H1 (cell line): ENCODE results near the gene RRP1B. TPM values are rescaled to one million over a fixed set of nuclear protein-coding genes. Genes with fewer than 3 reads are reported as not detected.
A peak's percentile ranks its signal among the peaks of the same experiment; 100 is the strongest.

Source experiments
- CTCF ChIA-PET: fragments of 300-600 bp; sonication (Branson Sonifier 250); formaldehyde crosslinking; loops from one replicate; lab custom pipeline; 2021; ENCODE audit not compliant: partially characterized antibody; lab: Charles Lee
- POLR2A ChIA-PET: fragments of 300-600 bp; sonication (Branson Sonifier 250); formaldehyde crosslinking; loops from one replicate; lab custom pipeline; 2021; ENCODE audit warnings: inconsistent platforms; ENCODE audit not compliant: partially characterized antibody; lab: Charles Lee
- DNase-seq, 2 experiments: peaks; one replicate each; pipeline versions ENCODE4 v3.0.0 to v3.0.0-alpha.2; 2010 to 2022; ENCODE audit warnings: low spot score in 2 of 2, low read depth in 1 of 2, mixed read lengths in 1 of 2
- FAIRE-seq: peaks from 2 replicates; lab custom pipeline; 2011; peaks lifted over from hg19 to GRCh38; lab: Jason Lieb, UNC
- H2AFZ ChIP-seq: 2 replicates; pipeline ENCODE4 v1.8.1; 2012; ENCODE audit warnings: low read length, inconsistent platforms
- H2AK5ac ChIP-seq: 2 replicates; pipeline ENCODE4 v1.6.1; 2013; ENCODE audit warnings: low read depth, low read length
- H2BK120ac ChIP-seq: replicated peaks from 2 replicates; pipeline ENCODE3; 2013; ENCODE audit warnings: low read depth, low read length, inconsistent platforms
- H2BK12ac ChIP-seq: 2 replicates; pipeline ENCODE4 v1.6.1; 2013; ENCODE audit warnings: low read depth, low read length
- H2BK15ac ChIP-seq: 2 replicates; pipeline ENCODE4 v1.6.1; 2013; ENCODE audit warnings: low read length
- H2BK20ac ChIP-seq: 2 replicates; pipeline ENCODE4 v1.6.1; 2013; ENCODE audit warnings: low read length
- H2BK5ac ChIP-seq: 2 replicates; pipeline ENCODE4 v1.6.1; 2013; ENCODE audit warnings: low read depth, low read length
- H3K14ac ChIP-seq: 2 replicates; pipeline ENCODE4 v1.6.1; 2013; ENCODE audit warnings: inconsistent platforms; ENCODE audit not compliant: insufficient read length
- H3K18ac ChIP-seq: 2 replicates; pipeline ENCODE4 v1.6.1; 2013; ENCODE audit warnings: low read length; ENCODE audit errors: extremely low read depth
- H3K23ac ChIP-seq: 2 replicates; pipeline ENCODE4 v1.6.1; 2013; ENCODE audit warnings: inconsistent platforms; ENCODE audit not compliant: insufficient read length
- H3K23me2 ChIP-seq: 2 replicates; pipeline ENCODE4 v1.6.1; 2013; ENCODE audit warnings: low read depth, low read length
- H3K27ac ChIP-seq: 2 replicates; pipeline ENCODE4 v1.6.1; 2011; ENCODE audit warnings: low read depth, low read length, inconsistent platforms
- H3K27me3 ChIP-seq, 4 experiments: replicated peaks in 1 of 4; 1 replicate in 1 of 4; 2 replicates in 3 of 4; pipeline versions ENCODE4 v1.6.1 to v1.8.1; 2011 to 2013; ENCODE audit warnings: low read length in 3 of 4, mild to moderate bottlenecking in 3 of 4, inconsistent platforms in 2 of 4, mixed read lengths in 2 of 4, moderate library complexity in 1 of 4; ENCODE audit not compliant: control insufficient read depth in 3 of 4, insufficient read depth in 3 of 4; ENCODE audit errors: extremely low read depth in 1 of 4
- H3K36me3 ChIP-seq, 4 experiments: 2 replicates each; pipeline versions ENCODE4 v1.6.1 to v1.8.1; 2011 to 2013; ENCODE audit warnings: mild to moderate bottlenecking in 4 of 4, low read length in 3 of 4, moderate library complexity in 2 of 4, control low read depth in 1 of 4, inconsistent platforms in 1 of 4; ENCODE audit not compliant: insufficient read depth in 4 of 4, control insufficient read depth in 2 of 4
- H3K4ac ChIP-seq: replicated peaks from 2 replicates; pipeline ENCODE3; 2013; ENCODE audit warnings: low read length, low read depth, mixed read lengths, inconsistent platforms; ENCODE audit not compliant: insufficient read length
- H3K4me1 ChIP-seq, 4 experiments: replicated peaks in 1 of 4; 1 replicate in 1 of 4; 2 replicates in 3 of 4; pipeline versions ENCODE4 v1.6.1 to v1.8.1; 2011 to 2013; ENCODE audit warnings: low read length in 3 of 4, inconsistent platforms in 2 of 4, mixed read lengths in 1 of 4; ENCODE audit not compliant: insufficient read depth in 4 of 4, control insufficient read depth in 3 of 4
- H3K4me2 ChIP-seq, 2 experiments: 2 replicates each; pipeline versions ENCODE4 v1.6.1 to v1.8.1; 2011 to 2013; ENCODE audit warnings: low read depth in 2 of 2, low read length in 2 of 2, control low read depth in 1 of 2, inconsistent platforms in 1 of 2, mild to moderate bottlenecking in 1 of 2; ENCODE audit not compliant: insufficient read depth in 1 of 2
- H3K4me3 ChIP-seq, 4 experiments: fragments of 200-600, 300-600 bp in 1 of 4; sonication (generic), shearing (Covaris generic), sonication (Bioruptor Twin) in 1 of 4; 2 replicates each; pipeline versions ENCODE4 v1.5.1 to v1.8.1; 2011 to 2016; ENCODE audit warnings: low read length in 4 of 4, low read depth in 3 of 4, control low read depth in 2 of 4, inconsistent platforms in 2 of 4, mild to moderate bottlenecking in 2 of 4, mixed read lengths in 1 of 4, moderate library complexity in 1 of 4; ENCODE audit not compliant: insufficient read depth in 2 of 4; ENCODE audit errors: extremely low read depth in 1 of 4
- H3K56ac ChIP-seq: replicated peaks from 2 replicates; pipeline ENCODE3; 2013; ENCODE audit warnings: low read depth, mild to moderate bottlenecking, mixed read lengths, low read length, inconsistent platforms; ENCODE audit not compliant: insufficient read length
- H3K79me1 ChIP-seq: 2 replicates; pipeline ENCODE4 v1.6.1; 2013; ENCODE audit warnings: low read depth, low read length, control low read depth
- H3K79me2 ChIP-seq, 2 experiments: 2 replicates each; pipeline versions ENCODE4 v1.6.1 to v1.8.1; 2012 to 2013; ENCODE audit warnings: low read length in 2 of 2, mild to moderate bottlenecking in 2 of 2, inconsistent platforms in 1 of 2; ENCODE audit not compliant: insufficient read depth in 2 of 2, control insufficient read depth in 1 of 2
- H3K9ac ChIP-seq, 4 experiments: replicated peaks in 1 of 4; 1 replicate in 1 of 4; 2 replicates in 3 of 4; pipeline versions ENCODE4 v1.6.1 to v1.8.1; 2011 to 2013; ENCODE audit warnings: low read depth in 3 of 4, low read length in 3 of 4, control low read depth in 2 of 4, mild to moderate bottlenecking in 2 of 4, moderate library complexity in 2 of 4, inconsistent platforms in 1 of 4; ENCODE audit errors: extremely low read depth in 1 of 4
- H3K9me3 ChIP-seq, 2 experiments: 2 replicates each; pipeline versions ENCODE4 v1.6.1 to v1.8.1; 2012 to 2013; ENCODE audit warnings: mild to moderate bottlenecking in 2 of 2, moderate library complexity in 2 of 2, control low read depth in 1 of 2, inconsistent platforms in 1 of 2, low read depth in 1 of 2, low read length in 1 of 2, mixed read lengths in 1 of 2; ENCODE audit not compliant: insufficient read depth in 2 of 2
- H4K20me1 ChIP-seq, 2 experiments: replicated peaks in 1 of 2; 2 replicates each; pipeline versions ENCODE3 to v1.8.1; 2011 to 2013; ENCODE audit warnings: inconsistent platforms in 2 of 2, low read length in 2 of 2, mild to moderate bottlenecking in 1 of 2; ENCODE audit not compliant: insufficient read depth in 2 of 2, control insufficient read depth in 1 of 2
- H4K5ac ChIP-seq: 2 replicates; pipeline ENCODE4 v1.6.1; 2013; ENCODE audit warnings: low read length, low read depth, mixed read lengths, inconsistent platforms; ENCODE audit not compliant: insufficient read length
- H4K8ac ChIP-seq: 2 replicates; pipeline ENCODE4 v1.8.0; 2013; ENCODE audit warnings: mild to moderate bottlenecking, moderate library complexity, low read length, inconsistent platforms; ENCODE audit not compliant: insufficient read depth; ENCODE audit errors: extremely low read depth
- H4K91ac ChIP-seq: replicated peaks from 2 replicates; pipeline ENCODE3; 2013; ENCODE audit warnings: low read length, mixed read lengths, inconsistent platforms; ENCODE audit not compliant: insufficient read length
- CEBPB ChIP-seq: IDR thresholded peaks from 2 replicates; pipeline ENCODE4 v1.6.1; 2012; ENCODE audit warnings: low read depth, low read length
- CREB1 ChIP-seq: IDR thresholded peaks from 2 replicates; pipeline ENCODE4 v1.6.1; 2012; ENCODE audit warnings: inconsistent platforms
- CTBP2 ChIP-seq: IDR thresholded peaks from 2 replicates; pipeline ENCODE4 v1.7.0; 2011; ENCODE audit warnings: borderline replicate concordance, mild to moderate bottlenecking, moderate library complexity, mixed read lengths, low read length; ENCODE audit not compliant: insufficient read depth, insufficient read length
- GABPA ChIP-seq: IDR thresholded peaks from 2 replicates; pipeline ENCODE4 v1.6.1; 2011; ENCODE audit warnings: mild to moderate bottlenecking, low read length, moderate library complexity, borderline replicate concordance; ENCODE audit not compliant: insufficient read depth
- HDAC6 ChIP-seq: IDR thresholded peaks from one replicate; pipeline ENCODE4 v1.7.1; 2012; ENCODE audit warnings: low read depth, mild to moderate bottlenecking, inconsistent platforms, low read length, moderate library complexity
- KDM4A ChIP-seq: IDR thresholded peaks from one replicate; pipeline ENCODE4 v1.7.1; 2012; ENCODE audit warnings: low read depth, mild to moderate bottlenecking, moderate library complexity, low read length, inconsistent platforms; ENCODE audit not compliant: severe bottlenecking
- NANOG ChIP-seq: IDR thresholded peaks from 2 replicates; pipeline ENCODE4 v1.6.1; 2011; ENCODE audit warnings: low read length, low read depth, mild to moderate bottlenecking, inconsistent platforms; ENCODE audit not compliant: insufficient read depth, poor library complexity, severe bottlenecking
- RFX5 ChIP-seq: IDR thresholded peaks from 2 replicates; pipeline ENCODE4 v1.6.1; 2011; ENCODE audit warnings: low read depth, low read length, improper control_type of control experiment, borderline replicate concordance
- WGBS, 2 experiments: shearing (Covaris generic) in 1 of 2; methylation state at CpG; one replicate each; pipeline versions ENCODE4 v1.1.6 to v1.1.7; 2013 to 2015; ENCODE audit warnings: low lambda C conversion rate in 2 of 2, mixed read lengths in 2 of 2, inconsistent platforms in 1 of 2, low coverage in 1 of 2, missing lambda C conversion rate in 1 of 2; ENCODE audit not compliant: insufficient replicate concordance in 2 of 2, insufficient coverage in 1 of 2, insufficient read length in 1 of 2; ENCODE audit errors: extremely low coverage in 1 of 2, missing lambda C conversion rate in 1 of 2; 5-methylcytosine and 5-hydroxymethylcytosine counted together
- polyA plus RNA-seq, 7 experiments: library from polyadenylated mRNA; depleted of rRNA in 3 of 7; stranded (reverse) in 5 of 7; unstranded in 2 of 7; fragments of >200 nt in 5 of 7; fragments of 200-250 nt in 2 of 7; gene quantifications; 1 replicate in 5 of 7; 2 replicates in 1 of 7; 4 replicates in 1 of 7; pipeline versions ENCODE4 v1.2.1 to v1.2.3, GENCODE V29; 2011 to 2013; ENCODE audit warnings: missing spikeins in 2 of 7, mixed read lengths in 2 of 7
- total RNA-seq: library from RNA; stranded (reverse); fragmentation: NEBNext Ultra II Directional; extraction: Animal tissue kit (Norgen Biotek cat#: 25700); gene quantifications from 2 replicates; pipeline ENCODE4 v1.2.1, GENCODE V29; 2021

RRP1B gene
- total and polyA plus RNA-seq, 2 of the 8 experiments (the other 6 are each of a cell fraction or from before 2014, with no cell fraction given), result 25.8 to 97.3 TPM

DNA sequence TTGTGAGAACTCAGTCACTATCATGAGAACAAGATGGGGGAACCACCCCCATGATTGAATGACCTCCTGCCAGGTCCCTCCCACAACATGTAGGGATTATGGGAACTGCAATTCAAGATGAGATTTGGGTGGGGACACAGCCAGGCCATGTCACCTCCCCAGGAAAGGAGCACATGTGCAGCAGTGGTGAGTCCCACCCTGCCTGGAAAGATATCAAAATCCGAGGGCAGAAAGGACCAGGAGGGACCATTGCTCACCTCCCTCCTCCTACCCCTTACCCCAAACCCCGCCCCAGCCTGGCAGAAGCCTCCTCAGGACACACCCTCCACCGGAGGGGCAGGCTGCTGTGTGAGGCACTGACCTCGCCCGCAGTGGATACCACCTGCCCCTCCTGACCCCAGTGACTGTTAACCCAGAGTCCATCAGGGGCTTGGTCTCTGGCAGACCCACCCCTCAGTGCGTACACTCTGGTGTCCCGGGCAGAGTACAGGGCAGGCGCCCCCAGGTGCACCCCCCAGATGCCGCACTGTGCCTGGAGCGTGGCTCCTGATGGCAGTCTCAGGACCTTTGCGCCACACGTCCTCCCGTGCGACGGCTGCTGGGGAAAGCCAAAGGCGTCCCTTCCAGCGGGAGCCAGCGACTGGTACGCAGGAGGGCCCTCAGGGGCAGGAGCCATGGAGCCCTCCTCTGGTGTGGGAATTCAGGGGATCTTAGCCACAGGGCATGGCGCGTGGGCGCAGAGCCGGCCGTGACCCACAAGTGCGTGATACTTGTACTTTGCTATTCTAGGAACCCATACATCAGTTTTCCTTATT is 80.5 kb downstream of the RRP1B start:
- DNase-seq (peak in 1 of 2 experiments; percentile 70), FAIRE-seq (no peak)
- H4K91ac ChIP-seq, result no peak overlapping the region
- H4K5ac ChIP-seq, result no peak overlapping the region
- no peak overlapping the region for H3K4ac ChIP-seq
- H3K79me2 ChIP-seq, result no peaks in the 10 kb centered on the region
- H3K9me3 ChIP-seq, result no peaks in the 10 kb centered on the region
- no peak overlapping the region for H2AFZ ChIP-seq
- peak overlapping the region; percentile 83; the same call in 1 of the 2 replicates for H2BK5ac ChIP-seq
- no peak overlapping the region for H2BK120ac ChIP-seq
- no peak overlapping the region for H2BK15ac ChIP-seq
- H4K20me1 ChIP-seq, result peaks cover 0 to 17% of the 10 kb centered on the region in 2 experiments
- H3K18ac ChIP-seq, result no peak overlapping the region; the same call in 1 of the 2 replicates
- ChIA-PET POLR2A (interaction anchor here (1.4 to 3.2 kb wide), 4 partner anchors 11 to 22 kb away, joined by 6 to 29 read pairs (median 12); no protein-coding TSS in a partner anchor), CTCF (interaction anchor here (0.7 to 1.4 kb wide), 2 partner anchors 11 kb away, joined by 4 to 13 read pairs; no protein-coding TSS in a partner anchor)
- H2BK20ac ChIP-seq, result no peak overlapping the region
- no peaks in the 10 kb centered on the region for H3K23me2 ChIP-seq
- H3K9ac ChIP-seq, result no peak overlapping the region
- H3K4me2 ChIP-seq, result no peak overlapping the region; a peak in 1 of 4 replicates
- no peak overlapping the region for H3K27ac ChIP-seq
- peaks cover 0 to 8% (median 5%) of the 10 kb centered on the region in 4 experiments; a peak in 3 of 8 replicates for H3K36me3 ChIP-seq
- H2AK5ac ChIP-seq, result peak overlapping the region; percentile 40; the same call in 1 of the 2 replicates
- no peaks in the 10 kb centered on the region for H3K27me3 ChIP-seq
- H3K4me3 ChIP-seq, result no peak overlapping the region
- 72% methylated on average over 25 of the region's 25 CpGs; no CpG with 5 or more reads in 1 of the 2 experiments for WGBS, 2 experiments
- peak overlapping the region; percentile 80 for H4K8ac ChIP-seq
- no peak overlapping the region for H2BK12ac ChIP-seq
- H3K23ac ChIP-seq, result no peak overlapping the region
- no peak overlapping the region for H3K14ac ChIP-seq
- H3K4me1 ChIP-seq, result peaks cover 0 to 9% (median 4%) of the 10 kb centered on the region in 4 experiments; a peak in 5 of 7 replicates
- peaks cover 2% of the 10 kb centered on the region; the same call in 1 of the 2 replicates for H3K79me1 ChIP-seq
- H3K56ac ChIP-seq, result no peak overlapping the region
- TF ChIP-seq NANOG (no peak), RFX5 (no peak), GABPA (no peak), HDAC6 (no peak), CEBPB (no peak), CREB1 (no peak), CTBP2 (no peak), KDM4A (no peak)
